Fibroblast of the aortic adventitia (primary cell): ENCODE results near the gene TTLL12. TPM values are rescaled to one million over a fixed set of nuclear protein-coding genes. Genes with fewer than 3 reads are reported as not detected.

Source experiments
- DNase-seq: peaks from one replicate; pipeline ENCODE4 v3.0.0-alpha.2; 2010; ENCODE audit warnings: low read depth
- H3K4me3 ChIP-seq: 2 replicates; pipeline ENCODE4 v1.5.1; 2011; ENCODE audit warnings: low read depth, mild to moderate bottlenecking, control low read depth, low read length, moderate library complexity
- total RNA-seq: library from RNA; depleted of rRNA; stranded (reverse); fragments of >200 nt; gene quantifications from 2 replicates; pipeline ENCODE4 v1.2.3, GENCODE V29; 2012; ENCODE audit warnings: low replicate concordance
- TF ChIP-seq, protein P1 (sequence below): IDR thresholded peaks from 2 replicates; pipeline ENCODE4 v1.5.1; 2011; ENCODE audit warnings: mild to moderate bottlenecking, low read length, control low read depth, inconsistent platforms; ENCODE audit not compliant: insufficient read depth

Gene TTLL12
- total RNA-seq, 1 donor: 40.5 TPM

DNA sequence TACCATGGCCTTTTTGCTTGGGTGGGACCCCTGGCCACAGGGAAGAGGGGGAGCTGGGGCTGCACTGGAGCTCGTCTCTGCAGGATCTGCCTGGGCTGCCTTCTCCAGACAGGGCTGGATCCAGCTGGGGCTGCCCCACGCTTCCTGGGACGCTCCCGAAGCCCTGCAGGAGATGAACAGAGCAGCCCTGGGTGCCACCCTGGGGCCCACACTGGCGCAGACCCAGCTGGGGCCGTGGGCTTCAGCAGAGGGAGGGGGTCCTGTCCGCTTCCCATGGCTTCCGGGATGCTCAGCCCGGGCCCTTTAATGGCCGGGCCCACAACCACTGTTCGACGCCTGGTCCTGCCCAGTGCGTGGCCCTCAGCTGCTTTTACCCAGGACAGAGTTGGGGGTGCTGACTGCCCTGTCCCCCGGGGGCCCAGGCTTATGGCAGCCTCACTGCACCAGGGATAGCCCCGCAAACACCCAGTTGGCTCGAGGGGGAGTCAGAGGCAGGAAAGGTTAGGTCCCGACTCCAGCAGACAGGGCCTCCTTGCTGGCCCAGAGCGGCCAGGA is 23.6 kb downstream of the TTLL12 start:
- TF ChIP-seq, protein P1, sequence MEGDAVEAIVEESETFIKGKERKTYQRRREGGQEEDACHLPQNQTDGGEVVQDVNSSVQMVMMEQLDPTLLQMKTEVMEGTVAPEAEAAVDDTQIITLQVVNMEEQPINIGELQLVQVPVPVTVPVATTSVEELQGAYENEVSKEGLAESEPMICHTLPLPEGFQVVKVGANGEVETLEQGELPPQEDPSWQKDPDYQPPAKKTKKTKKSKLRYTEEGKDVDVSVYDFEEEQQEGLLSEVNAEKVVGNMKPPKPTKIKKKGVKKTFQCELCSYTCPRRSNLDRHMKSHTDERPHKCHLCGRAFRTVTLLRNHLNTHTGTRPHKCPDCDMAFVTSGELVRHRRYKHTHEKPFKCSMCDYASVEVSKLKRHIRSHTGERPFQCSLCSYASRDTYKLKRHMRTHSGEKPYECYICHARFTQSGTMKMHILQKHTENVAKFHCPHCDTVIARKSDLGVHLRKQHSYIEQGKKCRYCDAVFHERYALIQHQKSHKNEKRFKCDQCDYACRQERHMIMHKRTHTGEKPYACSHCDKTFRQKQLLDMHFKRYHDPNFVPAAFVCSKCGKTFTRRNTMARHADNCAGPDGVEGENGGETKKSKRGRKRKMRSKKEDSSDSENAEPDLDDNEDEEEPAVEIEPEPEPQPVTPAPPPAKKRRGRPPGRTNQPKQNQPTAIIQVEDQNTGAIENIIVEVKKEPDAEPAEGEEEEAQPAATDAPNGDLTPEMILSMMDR: no peak
- DNase-seq: no peak
- no peak overlapping the region for H3K4me3 ChIP-seq

- TF ChIP-seq, protein P1: no peak
- no peak for DNase-seq
- no peak overlapping the region for H3K4me3 ChIP-seq
These were observed 24.4 kb downstream of the TTLL12 start for GRCh38 chr22:43162412-43163150.

DNA sequence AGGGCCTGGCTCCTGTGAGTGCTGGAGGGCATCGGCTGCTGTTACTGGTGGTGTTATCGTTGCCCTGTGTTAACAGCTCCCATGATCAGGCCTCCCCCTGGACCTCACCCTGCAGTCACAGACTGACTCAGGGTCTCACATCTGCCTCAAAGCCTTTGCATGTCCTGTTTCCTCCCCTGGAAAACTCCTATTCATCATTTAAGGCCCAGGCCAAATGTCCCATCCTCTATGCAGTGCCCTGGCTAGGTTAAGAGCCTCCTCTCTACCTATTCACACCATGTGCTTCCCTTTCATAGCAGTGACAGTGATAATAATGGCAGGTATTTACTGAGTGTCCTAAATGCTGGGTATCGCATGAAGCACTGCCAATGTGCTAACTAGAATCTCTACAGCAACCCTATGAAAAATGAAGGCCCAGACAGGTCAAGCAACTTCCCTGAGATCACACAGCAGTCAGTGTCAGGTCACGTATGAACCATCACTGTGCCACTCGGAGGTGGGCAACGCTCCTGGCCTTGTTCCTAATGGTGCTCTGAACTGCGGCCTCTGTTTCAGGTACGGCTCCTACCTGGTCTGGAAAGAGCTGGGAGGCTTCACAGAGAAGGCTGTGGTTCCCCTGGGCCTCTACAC is 26.3 kb downstream of the TTLL12 start:
- H3K4me3 ChIP-seq: no peak overlapping the region
- no peak for DNase-seq
- TF ChIP-seq, protein P1: no peak

- TF ChIP-seq, protein P1: peak; percentile 23
- no peak overlapping the region for H3K4me3 ChIP-seq
- no peak for DNase-seq
These were observed 27.3 kb downstream of the TTLL12 start for GRCh38 chr22:43159484-43160178.

GRCh38 chr22:43158778-43159483 is 28.0 kb downstream of the TTLL12 start:
- no peak overlapping the region for H3K4me3 ChIP-seq
- TF ChIP-seq, protein P1: no peak

DNA sequence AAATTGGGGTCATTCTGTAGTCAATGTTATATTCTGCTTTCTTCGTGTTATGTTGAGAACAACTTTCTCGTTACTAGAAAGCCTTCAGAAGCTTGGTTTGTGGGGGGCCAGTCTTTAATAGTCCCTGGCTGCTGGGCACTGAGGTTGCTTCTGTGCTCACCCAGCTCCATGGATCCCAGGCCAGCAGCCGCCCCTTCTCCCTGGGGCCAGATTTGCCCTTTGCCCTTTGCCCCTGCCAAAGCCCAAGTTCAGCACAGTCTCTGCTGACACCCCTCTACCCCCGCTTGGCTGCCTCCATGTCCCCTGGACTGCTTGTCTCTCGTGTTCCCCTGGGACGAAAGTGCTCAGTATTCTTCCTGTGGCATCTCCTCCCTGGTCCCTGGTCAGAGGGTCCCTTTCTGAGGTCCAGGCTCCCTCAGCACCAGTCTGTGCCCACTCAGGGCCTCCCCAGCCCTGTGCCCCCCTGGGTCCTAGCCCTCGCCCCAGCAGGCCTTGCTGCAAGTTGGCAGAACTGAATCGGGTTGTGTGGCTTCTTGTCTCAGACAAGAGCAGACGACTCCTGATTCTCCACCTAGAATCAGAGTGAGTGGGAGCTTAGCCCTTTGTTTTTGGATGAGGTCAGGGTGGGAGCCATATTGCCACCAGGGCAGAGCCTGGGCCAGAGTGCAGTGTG is 28.9 kb downstream of the TTLL12 start:
- TF ChIP-seq, protein P1: no peak
- DNase-seq: no peak
- no peak overlapping the region for H3K4me3 ChIP-seq

More at GRCh38 chr22:43158778-43159483, 28.0 kb downstream of the TTLL12 start:
- DNase-seq: no peak
